ENCODE data around the gene PRKCZ. TPM values are rescaled to one million over a fixed set of nuclear protein-coding genes. Genes with fewer than 3 reads are reported as not detected.

The PRKCZ gene
- total RNA-seq: 1.1 and 2.2 TPM in 2 replicates

GRCh38 chr1:2049718-2050431 is at the start of gene PRKCZ:
Gene PRKCZ, plus strand, starts transcription at chr1:2050411. Its CDS starts 220 bp downstream, at chr1:2050631.

GRCh38 chr1:2003541-2004131 is 46.6 kb upstream of the PRKCZ start, which contains the start of gene CFAP74:
Gene CFAP74, minus strand, starts transcription at chr1:2003786. Its CDS starts 12,830 bp downstream, at chr1:1990956.

DNA sequence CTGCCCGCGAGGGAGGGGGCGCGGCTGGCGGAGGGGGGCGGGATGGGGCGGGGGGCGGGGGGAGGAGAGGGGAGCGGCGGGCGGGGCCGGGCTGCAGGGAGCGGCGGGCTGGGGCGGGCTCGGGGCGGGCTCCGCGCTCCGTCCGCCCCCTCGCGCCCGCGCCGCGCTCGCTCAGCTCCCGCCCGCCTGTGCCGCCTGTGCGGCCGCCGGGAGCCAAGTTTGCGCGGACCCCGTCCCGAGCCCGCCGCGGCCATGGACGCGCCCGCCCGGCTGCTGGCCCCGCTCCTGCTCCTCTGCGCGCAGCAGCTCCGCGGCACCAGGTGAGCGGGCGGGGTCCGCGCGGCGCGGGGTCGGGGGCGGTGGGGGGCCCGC is 31.1 kb upstream of the PRKCZ start, which contains the start of gene GABRD:
Gene GABRD, plus strand, starts transcription at position 174 of the 372 bp plus-strand sequence. Its CDS starts 79 bp downstream, at position 253.

GRCh38 chr1:2194319-2194897 is 144.2 kb downstream of the PRKCZ start, which contains the start of gene FAAP20:
Gene FAAP20, minus strand, starts transcription at chr1:2194772. Its CDS starts 23 bp downstream, at chr1:2194749.

GRCh38 chr1:2228157-2228594 is 178.0 kb downstream of the PRKCZ start, which contains the start of gene SKI:
Gene SKI, plus strand, starts transcription at chr1:2228319. Its CDS starts 448 bp downstream, at chr1:2228767.

Other genes starting within 250 kb of the PRKCZ start
- gene GNB1, start 159.3 kb upstream of the PRKCZ start, total RNA-seq: 110 and 128 TPM in 2 replicates
- 0.31 and 0.40 TPM in 2 replicates for gene CALML6, start 135.2 kb upstream of the PRKCZ start, total RNA-seq
- gene TMEM52, start 131.1 kb upstream of the PRKCZ start, total RNA-seq: not detected in 2 replicates
- not detected in 2 replicates for gene CFAP74, start 46.6 kb upstream of the PRKCZ start, total RNA-seq
- gene GABRD, start 31.1 kb upstream of the PRKCZ start, total RNA-seq: not detected in 2 replicates
- 15.4 and 16.9 TPM in 2 replicates for gene FAAP20, start 144.4 kb downstream of the PRKCZ start, total RNA-seq
- gene SKI, start 177.9 kb downstream of the PRKCZ start, total RNA-seq: 27.0 and 29.8 TPM in 2 replicates